ENCODE measurements around the gene ADAP1.

GRCh38 chr7:978416-979091 is 24.1 kb upstream of the ADAP1 start:
- TF ChIP-seq, protein P1, sequence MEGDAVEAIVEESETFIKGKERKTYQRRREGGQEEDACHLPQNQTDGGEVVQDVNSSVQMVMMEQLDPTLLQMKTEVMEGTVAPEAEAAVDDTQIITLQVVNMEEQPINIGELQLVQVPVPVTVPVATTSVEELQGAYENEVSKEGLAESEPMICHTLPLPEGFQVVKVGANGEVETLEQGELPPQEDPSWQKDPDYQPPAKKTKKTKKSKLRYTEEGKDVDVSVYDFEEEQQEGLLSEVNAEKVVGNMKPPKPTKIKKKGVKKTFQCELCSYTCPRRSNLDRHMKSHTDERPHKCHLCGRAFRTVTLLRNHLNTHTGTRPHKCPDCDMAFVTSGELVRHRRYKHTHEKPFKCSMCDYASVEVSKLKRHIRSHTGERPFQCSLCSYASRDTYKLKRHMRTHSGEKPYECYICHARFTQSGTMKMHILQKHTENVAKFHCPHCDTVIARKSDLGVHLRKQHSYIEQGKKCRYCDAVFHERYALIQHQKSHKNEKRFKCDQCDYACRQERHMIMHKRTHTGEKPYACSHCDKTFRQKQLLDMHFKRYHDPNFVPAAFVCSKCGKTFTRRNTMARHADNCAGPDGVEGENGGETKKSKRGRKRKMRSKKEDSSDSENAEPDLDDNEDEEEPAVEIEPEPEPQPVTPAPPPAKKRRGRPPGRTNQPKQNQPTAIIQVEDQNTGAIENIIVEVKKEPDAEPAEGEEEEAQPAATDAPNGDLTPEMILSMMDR (IDR thresholded peaks at IDR 0.05) = no peak
- TF ChIP-seq POLR2A (IDR thresholded peaks at IDR 0.05) (no peak), POLR2AphosphoS5 (IDR thresholded peaks at IDR 0.05) (no peak)

All from sigmoid colon (tissue), 4 donors.